ENCODE data around the gene DENND1C.

The DENND1C gene

DNA sequence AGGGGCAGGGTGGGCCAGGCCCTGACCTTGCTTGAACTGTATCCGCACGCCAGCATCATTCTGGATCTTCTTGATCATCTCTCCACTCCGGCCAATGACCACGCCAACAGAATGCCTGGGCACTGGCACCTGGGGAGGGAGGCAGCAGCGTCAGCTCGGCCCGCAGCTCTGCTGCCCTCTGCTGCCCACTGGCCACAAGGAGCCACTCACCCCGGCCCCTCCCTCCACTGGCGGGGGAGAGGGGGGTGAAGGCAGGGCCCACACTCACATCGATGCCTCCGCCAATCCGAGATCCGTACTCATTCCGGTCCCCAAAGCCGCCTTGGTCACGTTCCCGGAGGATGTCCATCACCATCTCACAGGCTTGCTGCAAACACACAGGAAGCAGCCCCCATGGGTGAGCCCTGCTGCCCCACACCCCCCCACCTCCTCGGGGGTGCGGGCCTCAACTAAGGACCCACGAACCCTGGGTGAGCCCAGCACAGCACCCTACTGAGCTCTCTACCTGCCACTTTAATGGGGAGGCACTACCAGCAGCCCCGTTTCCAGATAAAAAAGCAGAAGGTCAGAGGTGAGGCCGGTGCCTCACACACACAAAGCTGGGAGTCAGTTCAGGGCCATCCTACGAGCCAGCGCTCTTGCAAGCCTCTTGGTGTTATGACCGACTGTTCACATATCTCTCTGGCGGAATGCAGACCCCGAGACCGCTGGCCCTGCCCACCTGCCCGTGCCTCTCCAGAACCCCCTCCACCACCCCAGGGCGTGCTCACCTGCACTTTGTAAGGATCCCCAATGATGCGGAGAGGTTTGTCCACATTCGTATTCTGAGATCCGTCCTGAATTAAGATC is 63.6 kb downstream of the DENND1C start:
- TF ChIP-seq, protein P1, sequence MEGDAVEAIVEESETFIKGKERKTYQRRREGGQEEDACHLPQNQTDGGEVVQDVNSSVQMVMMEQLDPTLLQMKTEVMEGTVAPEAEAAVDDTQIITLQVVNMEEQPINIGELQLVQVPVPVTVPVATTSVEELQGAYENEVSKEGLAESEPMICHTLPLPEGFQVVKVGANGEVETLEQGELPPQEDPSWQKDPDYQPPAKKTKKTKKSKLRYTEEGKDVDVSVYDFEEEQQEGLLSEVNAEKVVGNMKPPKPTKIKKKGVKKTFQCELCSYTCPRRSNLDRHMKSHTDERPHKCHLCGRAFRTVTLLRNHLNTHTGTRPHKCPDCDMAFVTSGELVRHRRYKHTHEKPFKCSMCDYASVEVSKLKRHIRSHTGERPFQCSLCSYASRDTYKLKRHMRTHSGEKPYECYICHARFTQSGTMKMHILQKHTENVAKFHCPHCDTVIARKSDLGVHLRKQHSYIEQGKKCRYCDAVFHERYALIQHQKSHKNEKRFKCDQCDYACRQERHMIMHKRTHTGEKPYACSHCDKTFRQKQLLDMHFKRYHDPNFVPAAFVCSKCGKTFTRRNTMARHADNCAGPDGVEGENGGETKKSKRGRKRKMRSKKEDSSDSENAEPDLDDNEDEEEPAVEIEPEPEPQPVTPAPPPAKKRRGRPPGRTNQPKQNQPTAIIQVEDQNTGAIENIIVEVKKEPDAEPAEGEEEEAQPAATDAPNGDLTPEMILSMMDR (IDR thresholded peaks at IDR 0.05; ENCODE audit: borderline replicate concordance, control extremely low read depth, extremely low read depth, insufficient read depth, missing control alignments): no peak
- in situ Hi-C loops (cut with MboI; ENCODE audit: low sequenced_read_pairs, unreplicated experiment): no loop called here
- DNase-seq (ENCODE audit: low spot score): no peak
